Astrocyte (in vitro differentiated cells and primary cell): ENCODE results near the gene GPR61.

Experiments
- CTCF ChIP-seq: IDR thresholded peaks from 2 replicates; pipeline ENCODE4 v1.5.1; 2011; ENCODE audit warnings: low read depth, mild to moderate bottlenecking, inconsistent platforms, low read length, moderate library complexity; ENCODE audit not compliant: insufficient read depth
- EZH2 ChIP-seq: IDR thresholded peaks from 2 replicates; pipeline ENCODE4 v1.6.1; 2012; ENCODE audit warnings: mild to moderate bottlenecking, low read length, inconsistent platforms; ENCODE audit not compliant: insufficient read depth

GRCh38 chr1:109557520-109557919, 17.8 kb downstream of the GPR61 start:
- TF ChIP-seq CTCF (no peak), EZH2 (no peak)
